Stimulated activated naive B cell treated with anti-CD40 and anti-IgM and Interleukin-4, amounts not matched to agents 10 μg/mL and 1 μg/mL and 100 μg/mL, for 72 hours (primary cell): ENCODE data around the gene CDKN2AIP.
A peak's percentile ranks its signal among the peaks of the same experiment; 100 is the strongest.
"Not testable (repeated sequence)": the region's sequence is repeated elsewhere in the genome, so short reads cannot be mapped to it uniquely, and the experiment has no call there.

Source experiments
- ATAC-seq, 2 donors: fragments of 150-1000 bp; cut with Tn5 transposase; replicated peaks; 2 replicates each; pipeline ENCODE4 v1.10.0; 2021; ENCODE audit warnings: moderate library complexity in 1 of 2
- DNase-seq: peaks from one replicate; pipeline ENCODE4 v3.0.0; 2021
- H3K27ac Mint-ChIP-seq: one replicate; pipeline ENCODE4 v1.8.0; 2022; ENCODE audit warnings: mild to moderate bottlenecking, mixed read lengths
- H3K27me3 Mint-ChIP-seq, 2 donors: one replicate each; pipeline ENCODE4 v1.8.0; 2022; ENCODE audit warnings: mixed read lengths in 2 of 2
- H3K36me3 Mint-ChIP-seq, 2 donors: one replicate each; pipeline ENCODE4 v1.8.0; 2022; ENCODE audit warnings: mixed read lengths in 2 of 2, mild to moderate bottlenecking in 1 of 2
- H3K4me1 Mint-ChIP-seq, 2 donors: one replicate each; pipeline ENCODE4 v1.8.0; 2022; ENCODE audit warnings: mixed read lengths in 2 of 2, mild to moderate bottlenecking in 1 of 2
- H3K4me3 Mint-ChIP-seq, 2 donors: one replicate each; pipeline ENCODE4 v1.8.0; 2022; ENCODE audit warnings: mild to moderate bottlenecking in 2 of 2, mixed read lengths in 2 of 2, moderate library complexity in 1 of 2
- H3K9me3 Mint-ChIP-seq, 2 donors: one replicate each; pipeline ENCODE4 v1.8.0; 2022; ENCODE audit warnings: mixed read lengths in 2 of 2, mild to moderate bottlenecking in 1 of 2

Gene CDKN2AIP

DNA sequence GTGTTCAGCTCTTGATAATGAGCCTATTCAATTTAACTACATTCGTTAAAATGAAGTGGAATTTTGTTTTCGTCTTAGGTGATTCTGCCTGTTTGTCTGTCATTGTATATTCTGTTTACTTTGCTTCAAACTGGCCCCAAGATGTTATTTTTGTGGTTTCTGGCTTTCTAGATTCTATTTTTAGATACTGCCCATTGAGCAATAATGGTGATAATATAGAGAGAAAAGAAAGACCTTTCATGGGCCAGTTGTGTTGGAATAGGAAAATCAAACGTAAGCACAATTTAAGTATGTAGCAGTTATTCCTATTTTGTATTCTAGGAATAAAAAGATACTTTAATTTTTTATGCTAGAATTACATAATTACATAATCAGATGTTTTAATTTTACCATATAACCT lies 4.0 kb downstream of the CDKN2AIP start:
- no peaks in the 10 kb centered on the region for H3K9me3 Mint-ChIP-seq
- no peak overlapping the region for H3K4me3 Mint-ChIP-seq
- DNase-seq (no peak), ATAC-seq (no peak)
- H3K27me3 Mint-ChIP-seq, result no peaks in the 10 kb centered on the region
- no peak overlapping the region for H3K27ac Mint-ChIP-seq
- peaks cover 19 to 36% of the 10 kb centered on the region in 2 donors for H3K36me3 Mint-ChIP-seq
- peaks cover 8 to 30% of the 10 kb centered on the region in 2 donors for H3K4me1 Mint-ChIP-seq

DNA sequence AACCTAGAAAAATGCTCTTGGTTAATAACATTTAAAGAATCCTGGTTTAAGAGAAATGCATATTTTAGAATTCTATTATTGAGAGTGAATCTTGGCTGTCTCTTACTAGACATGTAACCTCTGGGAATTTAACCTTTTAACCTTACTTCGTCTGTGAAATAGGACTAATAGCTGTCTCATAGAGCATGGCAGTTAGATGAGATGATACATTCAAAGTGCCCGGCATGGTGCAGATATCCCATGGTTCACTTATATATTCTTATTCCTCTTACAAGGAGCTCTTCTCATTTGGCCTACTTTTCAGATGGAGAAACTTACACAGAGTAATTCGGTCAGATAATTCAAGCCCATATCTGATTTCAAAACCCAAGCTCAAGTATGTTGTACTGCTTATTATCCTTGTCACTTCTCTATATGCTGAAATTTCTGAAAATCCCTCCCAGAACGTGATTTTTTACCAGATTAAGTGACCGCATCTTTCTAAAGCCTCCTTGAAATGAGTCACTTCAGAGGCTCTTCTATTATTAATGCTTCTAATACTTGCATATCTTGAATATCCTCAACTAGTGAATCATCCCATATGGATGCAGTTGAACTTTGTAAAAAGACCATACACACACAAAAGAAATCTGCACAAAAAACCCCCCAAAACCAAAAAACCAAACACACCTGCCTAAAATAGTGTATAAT lies 4.9 kb downstream of the CDKN2AIP start:
- ATAC-seq (no peak), DNase-seq (no peak)
- peaks cover 19 to 36% of the 10 kb centered on the region in 2 donors for H3K36me3 Mint-ChIP-seq
- H3K27ac Mint-ChIP-seq, result peak overlapping the region; percentile 44
- H3K27me3 Mint-ChIP-seq, result no peaks in the 10 kb centered on the region
- H3K9me3 Mint-ChIP-seq, result no peaks in the 10 kb centered on the region
- peaks cover 8 to 30% of the 10 kb centered on the region in 2 donors for H3K4me1 Mint-ChIP-seq
- H3K4me3 Mint-ChIP-seq, result no peak overlapping the region

DNA sequence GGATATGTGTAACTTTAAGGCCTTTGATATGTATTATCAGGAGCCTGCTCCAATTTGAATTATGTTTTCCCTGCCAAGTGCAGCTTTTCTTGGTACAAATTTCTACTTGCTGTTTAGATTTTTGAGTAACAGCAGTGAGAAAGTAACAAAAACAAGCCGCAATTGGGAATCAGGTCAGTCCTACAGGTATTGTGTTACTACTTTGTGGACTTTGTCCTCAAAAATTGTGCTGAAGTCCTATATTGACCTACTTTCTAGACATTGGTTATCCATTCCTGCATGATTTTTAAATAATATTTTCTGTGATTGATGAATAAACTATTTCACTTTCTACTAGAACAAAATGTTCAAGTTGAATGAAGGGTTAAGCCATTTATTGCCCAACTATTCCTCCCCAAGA lies 5.7 kb downstream of the CDKN2AIP start:
- Mint-ChIP-seq H3K4me1 (peaks cover 8 to 27% of the 10 kb centered on the region in 2 donors), H3K27me3 (no peaks in the 10 kb centered on the region), H3K4me3 (no peak overlapping the region), H3K9me3 (no peaks in the 10 kb centered on the region), H3K36me3 (peaks cover 16 to 32% of the 10 kb centered on the region in 2 donors), H3K27ac (no peak overlapping the region)
- DNase-seq (no peak), ATAC-seq (no peak)

- no peak for DNase-seq
- Mint-ChIP-seq H3K4me3 (no peak overlapping the region), H3K36me3 (peaks cover 4 to 16% of the 10 kb centered on the region in 2 donors), H3K27me3 (no peaks in the 10 kb centered on the region), H3K27ac (no peak overlapping the region), H3K9me3 (no peaks in the 10 kb centered on the region), H3K4me1 (peaks cover 8 to 10% of the 10 kb centered on the region in 2 donors)
- no peak for ATAC-seq
Observed at GRCh38 chr4:183455431-183456195, 11.2 kb downstream of the CDKN2AIP start.

DNA sequence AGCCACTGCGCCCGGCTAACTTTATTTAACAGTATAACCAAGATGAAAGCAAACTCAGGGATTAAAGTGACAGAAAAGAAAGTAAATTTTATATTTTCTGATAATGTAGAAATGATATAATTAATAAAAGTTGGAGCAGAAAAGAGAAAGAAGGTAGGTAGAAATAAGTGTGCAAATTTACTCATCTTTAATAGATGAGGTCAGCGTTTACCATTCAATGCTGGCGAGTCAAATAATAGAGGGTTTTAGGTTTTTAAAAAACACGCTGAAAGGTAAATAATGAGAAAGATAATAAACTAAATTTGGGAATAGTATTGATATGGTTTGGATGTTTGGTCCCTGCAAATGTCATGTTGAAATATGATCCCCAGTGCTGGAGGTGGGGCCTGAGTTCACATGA lies 13.6 kb downstream of the CDKN2AIP start:
- Mint-ChIP-seq H3K27ac (no peak overlapping the region), H3K36me3 (peaks cover 0 to 7% of the 10 kb centered on the region in 2 donors), H3K27me3 (no peaks in the 10 kb centered on the region), H3K9me3 (no peaks in the 10 kb centered on the region), H3K4me1 (peaks cover 8 to 10% of the 10 kb centered on the region in 2 donors), H3K4me3 (no peak overlapping the region)
- no peak for DNase-seq
- no peak for ATAC-seq

DNA sequence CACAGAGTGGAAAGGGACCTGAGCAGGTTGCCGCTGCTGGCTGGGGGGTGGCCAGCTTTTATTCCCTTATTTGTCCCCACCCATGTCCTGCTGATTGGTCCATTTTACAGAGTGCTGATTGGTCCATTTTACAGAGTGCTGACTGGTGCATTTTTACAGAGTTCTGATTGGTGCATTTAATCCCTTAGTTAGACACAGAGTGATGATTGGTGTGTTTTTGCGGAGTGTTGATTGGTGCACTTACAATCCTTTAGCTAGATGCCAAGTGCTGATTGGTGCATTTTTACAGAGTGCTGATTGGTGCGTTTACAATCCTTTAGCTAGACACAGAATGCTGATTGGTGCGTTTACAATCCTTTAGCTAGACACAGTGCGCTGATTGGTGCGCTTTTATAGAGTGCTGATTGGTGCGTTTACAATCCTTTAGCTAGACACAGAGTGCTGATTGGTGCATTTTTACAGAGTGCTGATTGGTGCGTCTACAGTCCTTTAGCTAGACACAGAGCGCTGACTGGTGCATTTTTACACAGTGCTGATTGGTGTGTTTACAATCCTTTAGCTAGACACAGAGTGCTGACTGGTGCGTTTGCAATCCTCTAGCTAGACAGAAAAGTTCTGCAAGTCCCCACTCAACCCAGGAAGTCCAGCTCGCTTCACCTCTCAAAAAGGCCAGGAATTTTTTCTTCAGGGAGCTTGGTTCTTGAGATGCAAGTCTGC lies 19.6 kb downstream of the CDKN2AIP start:
- ATAC-seq, H3K4me3 Mint-ChIP-seq, H3K4me1 Mint-ChIP-seq, H3K27ac Mint-ChIP-seq, DNase-seq, H3K9me3 Mint-ChIP-seq, H3K27me3 Mint-ChIP-seq: not testable (repeated sequence)
- H3K36me3 Mint-ChIP-seq, result peaks cover 12 to 15% of the 10 kb centered on the region in 2 donors

DNA sequence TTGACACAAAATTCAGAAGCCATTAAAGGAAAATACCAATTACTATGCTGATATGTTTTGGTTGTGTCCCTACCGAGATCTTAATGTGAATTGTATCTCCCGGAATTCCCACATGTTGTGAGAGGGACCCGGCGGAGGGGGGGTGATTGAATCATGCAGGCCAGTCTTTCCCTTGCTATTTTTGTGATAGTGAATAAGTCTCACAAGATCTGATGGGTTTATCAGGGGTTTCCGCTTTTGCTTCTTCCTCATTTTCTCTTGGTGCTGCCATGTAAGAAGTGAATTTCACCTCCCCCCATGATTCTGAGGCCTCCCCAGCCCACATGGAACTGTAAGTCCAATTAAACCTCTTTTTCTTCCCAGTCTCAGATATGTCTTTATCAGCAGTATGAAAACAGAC lies 21.4 kb downstream of the CDKN2AIP start:
- Mint-ChIP-seq H3K36me3 (peaks cover 12 to 19% of the 10 kb centered on the region in 2 donors), H3K9me3 (peaks cover 8 to 10% of the 10 kb centered on the region in 2 donors)
- not testable (repeated sequence) for H3K27ac Mint-ChIP-seq, H3K27me3 Mint-ChIP-seq, H3K4me3 Mint-ChIP-seq, H3K4me1 Mint-ChIP-seq, DNase-seq, ATAC-seq

DNA sequence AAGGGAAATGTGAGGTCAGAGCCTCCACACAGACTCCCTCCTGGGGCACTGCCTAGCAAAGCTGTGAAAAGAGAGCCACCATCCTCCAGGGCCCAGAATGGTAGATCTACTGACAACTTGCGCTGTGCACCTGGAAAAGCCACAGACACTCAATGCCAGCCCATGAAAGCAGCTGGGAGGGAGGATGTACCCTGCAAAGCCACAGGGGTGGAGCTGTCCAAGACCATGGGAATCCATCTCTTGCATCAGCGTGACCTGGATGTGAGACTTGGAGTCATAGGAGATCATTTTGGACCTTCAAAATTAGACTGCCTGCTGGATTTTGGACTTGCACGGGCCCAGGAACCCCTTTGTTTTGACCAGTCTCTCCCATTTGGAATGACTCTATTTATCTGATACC lies 22.8 kb downstream of the CDKN2AIP start:
- no peak for ATAC-seq
- Mint-ChIP-seq H3K4me3 (no peak overlapping the region), H3K27me3 (no peaks in the 10 kb centered on the region), H3K36me3 (peaks cover 12 to 19% of the 10 kb centered on the region in 2 donors), H3K9me3 (peaks cover 8 to 10% of the 10 kb centered on the region in 2 donors), H3K27ac (no peak overlapping the region), H3K4me1 (peaks cover 6 to 9% of the 10 kb centered on the region in 2 donors)
- DNase-seq, result no peak

- no peak for DNase-seq
- Mint-ChIP-seq H3K9me3 (peaks cover 8 to 10% of the 10 kb centered on the region in 2 donors), H3K27me3 (no peaks in the 10 kb centered on the region), H3K27ac (no peak overlapping the region), H3K36me3 (peaks cover 12 to 19% of the 10 kb centered on the region in 2 donors), H3K4me3 (no peak overlapping the region), H3K4me1 (peaks cover 6 to 9% of the 10 kb centered on the region in 2 donors)
- no peak for ATAC-seq
Observed at GRCh38 chr4:183468210-183469095, 24.0 kb downstream of the CDKN2AIP start.

GRCh38 chr4:183469285-183469684 lies 24.8 kb downstream of the CDKN2AIP start:
- no peak overlapping the region for H3K27ac Mint-ChIP-seq
- H3K4me1 Mint-ChIP-seq, result peaks cover 6 to 9% of the 10 kb centered on the region in 2 donors
- no peaks in the 10 kb centered on the region for H3K27me3 Mint-ChIP-seq
- H3K36me3 Mint-ChIP-seq, result peaks cover 10 to 15% of the 10 kb centered on the region in 2 donors
- peaks cover 5 to 8% of the 10 kb centered on the region in 2 donors for H3K9me3 Mint-ChIP-seq
- ATAC-seq, result peak; percentile 54 to 65
- H3K4me3 Mint-ChIP-seq, result no peak overlapping the region
- no peak for DNase-seq

- Mint-ChIP-seq H3K27ac (no peak overlapping the region), H3K27me3 (no peaks in the 10 kb centered on the region), H3K4me1 (peaks cover 6 to 9% of the 10 kb centered on the region in 2 donors), H3K4me3 (no peak overlapping the region), H3K36me3 (peaks cover 10 to 15% of the 10 kb centered on the region in 2 donors), H3K9me3 (peaks cover 5 to 8% of the 10 kb centered on the region in 2 donors)
- ATAC-seq (no peak), DNase-seq (no peak)
Observed at GRCh38 chr4:183469936-183470335, 25.5 kb downstream of the CDKN2AIP start.

DNA sequence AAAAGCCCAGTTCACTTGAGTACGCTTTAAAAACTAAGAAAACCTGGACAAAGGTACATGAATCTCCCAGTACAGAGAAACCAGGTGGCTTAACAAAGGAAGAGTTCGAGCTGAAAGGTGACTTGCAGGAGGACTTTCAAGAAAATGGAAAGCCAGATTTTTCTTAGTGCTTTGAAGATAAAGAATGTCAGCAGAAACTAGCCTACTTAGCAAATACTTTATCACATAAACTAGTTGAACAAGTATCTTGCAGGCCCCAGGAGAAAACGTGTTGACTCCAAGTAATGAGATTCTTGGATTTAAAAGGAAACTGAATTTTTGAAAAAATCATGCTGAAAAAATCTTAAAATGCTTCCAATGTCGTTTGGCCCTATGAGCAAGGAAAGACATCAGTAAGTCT lies 26.4 kb downstream of the CDKN2AIP start:
- H3K4me1 Mint-ChIP-seq, result peaks cover 6 to 9% of the 10 kb centered on the region in 2 donors
- H3K27ac Mint-ChIP-seq, result no peak overlapping the region
- ATAC-seq (no peak), DNase-seq (no peak)
- peaks cover 10 to 15% of the 10 kb centered on the region in 2 donors for H3K36me3 Mint-ChIP-seq
- H3K9me3 Mint-ChIP-seq, result peaks cover 5 to 8% of the 10 kb centered on the region in 2 donors
- no peak overlapping the region for H3K4me3 Mint-ChIP-seq
- H3K27me3 Mint-ChIP-seq, result no peaks in the 10 kb centered on the region

- Mint-ChIP-seq H3K9me3 (peaks cover 5 to 8% of the 10 kb centered on the region in 2 donors), H3K4me1 (peaks cover 6 to 9% of the 10 kb centered on the region in 2 donors), H3K36me3 (peaks cover 10 to 15% of the 10 kb centered on the region in 2 donors), H3K27ac (no peak overlapping the region), H3K4me3 (no peak overlapping the region), H3K27me3 (no peaks in the 10 kb centered on the region)
- ATAC-seq (peak; percentile 75 to 85), DNase-seq (peak; percentile 32)
Observed at GRCh38 chr4:183471946-183472708, 27.7 kb downstream of the CDKN2AIP start.
